Mucosa of descending colon (tissue), 3 donors: ENCODE results near the gene CDHR3. TPM values are rescaled to one million over a fixed set of nuclear protein-coding genes. Genes with fewer than 3 reads are reported as not detected.
"Not testable (repeated sequence)": the region's sequence is repeated elsewhere in the genome, so short reads cannot be mapped to it uniquely, and the experiment has no call there.

ENCODE experiments used
- ATAC-seq: fragments of 200-7000 bp; cut with Tn5 transposase; one replicate; pipeline ENCODE4 v1.9.1; 2020; ENCODE audit warnings: mild to moderate bottlenecking, moderate library complexity
- DNase-seq, 3 donors: peaks; one replicate each; pipeline ENCODE4 v3.0.0-alpha.2; 2020
- H3K36me3 ChIP-seq: fragments of 200-600 bp; one replicate; pipeline ENCODE4 v1.8.0; 2021; ENCODE audit warnings: low read depth, mild to moderate bottlenecking
- H3K4me1 ChIP-seq: fragments of 200-600 bp; one replicate; pipeline ENCODE4 v1.8.0; 2021; ENCODE audit warnings: low read depth, mild to moderate bottlenecking
- H3K4me3 ChIP-seq: fragments of 200-600 bp; one replicate; pipeline ENCODE4 v1.8.0; 2021; ENCODE audit warnings: mild to moderate bottlenecking
- H3K9me3 ChIP-seq: fragments of 200-600 bp; one replicate; pipeline ENCODE4 v1.8.0; 2021; ENCODE audit warnings: mild to moderate bottlenecking
- intact Hi-C, 2 donors: fragments of 100-400 bp; cut with DNase I in 1 of 2; cut with micrococcal nuclease in 1 of 2; formaldehyde crosslinking; loops; one replicate each; pipeline versions ENCODE4 v1.11.0 to v1.11.1; 2022; cut with DNase I, micrococcal nuclease
- total RNA-seq, 3 donors: library from RNA; stranded (reverse); fragmentation: NEBNext Ultra II Directional in 2 of 3; extraction: Animal tissue kit (Norgen Biotek cat#: 25700) in 2 of 3; gene quantifications; one replicate each; pipeline versions ENCODE4 v1.2.1 to v1.2.4, GENCODE V29; 2021 to 2023
- TF ChIP-seq, protein P1 (sequence below): fragments of 200-600 bp; IDR thresholded peaks from one replicate; pipeline ENCODE4 v1.8.0; 2022; ENCODE audit warnings: antibody characterized with exemption, mild to moderate bottlenecking
- donor health status: DM: no; HTN: no; CAD: no; lungs with moderate emphysema.
- donor health status: DM: no; HTN: no; CAD: no.
- donor health status: DM: no; HTN: yes; CAD: no.

Gene CDHR3
- total RNA-seq, 3 donors from 2014 or later: 12.1 to 19.7 (median 18.4) TPM

DNA sequence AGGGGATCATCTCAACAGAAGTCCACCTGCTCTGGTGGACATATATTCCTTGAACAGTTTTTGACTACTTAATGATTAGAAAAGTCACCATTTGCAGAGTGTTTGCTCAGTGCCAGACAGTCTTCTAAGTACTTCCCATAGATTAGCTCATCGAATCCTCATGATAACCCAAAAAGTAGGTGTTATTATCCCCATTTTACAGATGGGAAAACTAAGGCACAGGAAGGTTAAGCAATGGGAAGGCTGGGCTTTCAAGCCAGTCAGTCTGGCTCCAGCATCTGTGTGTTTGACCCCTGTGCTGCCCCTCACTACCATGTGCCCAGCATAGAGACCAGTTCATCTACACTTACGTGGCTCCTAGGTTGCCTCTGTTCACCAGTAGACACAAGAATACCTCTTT, 15.9 kb downstream of the CDHR3 start:
- H3K4me1 ChIP-seq: no peaks in the 10 kb centered on the region
- no peak for DNase-seq
- intact Hi-C loops: no loop called here
- H3K4me3 ChIP-seq: no peak overlapping the region
- TF ChIP-seq, protein P1, sequence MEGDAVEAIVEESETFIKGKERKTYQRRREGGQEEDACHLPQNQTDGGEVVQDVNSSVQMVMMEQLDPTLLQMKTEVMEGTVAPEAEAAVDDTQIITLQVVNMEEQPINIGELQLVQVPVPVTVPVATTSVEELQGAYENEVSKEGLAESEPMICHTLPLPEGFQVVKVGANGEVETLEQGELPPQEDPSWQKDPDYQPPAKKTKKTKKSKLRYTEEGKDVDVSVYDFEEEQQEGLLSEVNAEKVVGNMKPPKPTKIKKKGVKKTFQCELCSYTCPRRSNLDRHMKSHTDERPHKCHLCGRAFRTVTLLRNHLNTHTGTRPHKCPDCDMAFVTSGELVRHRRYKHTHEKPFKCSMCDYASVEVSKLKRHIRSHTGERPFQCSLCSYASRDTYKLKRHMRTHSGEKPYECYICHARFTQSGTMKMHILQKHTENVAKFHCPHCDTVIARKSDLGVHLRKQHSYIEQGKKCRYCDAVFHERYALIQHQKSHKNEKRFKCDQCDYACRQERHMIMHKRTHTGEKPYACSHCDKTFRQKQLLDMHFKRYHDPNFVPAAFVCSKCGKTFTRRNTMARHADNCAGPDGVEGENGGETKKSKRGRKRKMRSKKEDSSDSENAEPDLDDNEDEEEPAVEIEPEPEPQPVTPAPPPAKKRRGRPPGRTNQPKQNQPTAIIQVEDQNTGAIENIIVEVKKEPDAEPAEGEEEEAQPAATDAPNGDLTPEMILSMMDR: no peak
- no peak for ATAC-seq
- no peaks in the 10 kb centered on the region for H3K36me3 ChIP-seq
- no peaks in the 10 kb centered on the region for H3K9me3 ChIP-seq

DNA sequence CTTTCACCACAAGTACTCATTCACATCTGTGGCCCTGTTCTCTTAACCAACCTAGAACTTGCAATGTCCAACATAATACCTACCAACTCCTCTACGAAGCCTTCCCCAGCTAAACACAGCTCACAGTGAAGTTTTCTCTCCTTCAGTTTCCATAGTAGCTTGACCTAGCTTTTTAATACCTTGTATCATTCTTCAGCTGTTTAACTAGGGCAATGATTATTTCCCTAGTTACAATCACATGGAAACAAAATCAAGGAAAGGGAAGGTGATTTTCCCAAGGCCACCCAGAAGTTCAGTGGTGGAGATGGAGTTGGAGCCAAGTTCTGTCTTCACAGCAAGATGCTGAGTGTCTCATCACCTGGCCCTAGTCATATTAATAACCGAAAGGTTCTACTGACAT, 16.3 kb downstream of the CDHR3 start:
- Histone ChIP-seq H3K4me3 (no peak overlapping the region), H3K4me1 (no peaks in the 10 kb centered on the region), H3K36me3 (no peaks in the 10 kb centered on the region), H3K9me3 (no peaks in the 10 kb centered on the region)
- TF ChIP-seq, protein P1: no peak
- intact Hi-C loops: no loop called here
- DNase-seq (no peak), ATAC-seq (no peak)

DNA sequence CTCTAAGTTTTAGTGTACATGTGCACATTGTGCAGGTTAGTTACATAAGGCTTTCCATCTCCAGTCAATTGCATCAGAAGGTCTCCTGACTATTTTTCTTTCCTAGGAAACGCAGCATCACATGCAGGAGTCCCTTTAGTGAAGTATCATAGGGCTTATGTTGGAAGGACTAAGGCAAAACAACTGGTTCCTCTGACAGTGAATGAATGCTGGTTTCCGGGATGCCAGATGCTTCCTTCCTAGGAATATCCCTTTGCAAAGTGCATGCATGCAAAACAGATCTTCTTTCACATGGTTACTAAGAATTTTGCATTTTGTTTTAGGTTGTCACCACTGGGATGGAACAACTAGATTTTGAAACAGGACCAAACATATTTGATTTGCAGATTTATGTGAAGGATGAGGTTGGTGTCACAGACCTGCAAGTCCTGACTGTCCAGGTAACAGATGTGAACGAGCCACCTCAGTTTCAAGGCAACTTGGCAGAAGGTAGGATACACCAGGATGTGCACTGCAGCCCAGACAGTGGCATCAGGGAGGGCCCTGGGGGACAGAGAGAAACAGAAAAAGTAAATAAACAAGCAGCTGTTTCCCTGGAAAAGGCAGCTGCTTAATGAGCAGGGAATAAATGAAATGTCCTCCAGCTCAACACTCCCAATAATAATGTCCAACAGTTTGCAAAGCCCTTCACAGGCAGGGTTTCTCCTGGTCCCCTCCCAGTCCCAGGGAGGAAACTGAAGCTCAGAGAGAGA, 17.8 kb downstream of the CDHR3 start:
- intact Hi-C loops: no loop called here
- H3K4me3 ChIP-seq: no peak overlapping the region
- no peaks in the 10 kb centered on the region for H3K4me1 ChIP-seq
- H3K9me3 ChIP-seq: no peaks in the 10 kb centered on the region
- no peak for ATAC-seq
- no peak for DNase-seq
- no peaks in the 10 kb centered on the region for H3K36me3 ChIP-seq
- TF ChIP-seq, protein P1: no peak

DNA sequence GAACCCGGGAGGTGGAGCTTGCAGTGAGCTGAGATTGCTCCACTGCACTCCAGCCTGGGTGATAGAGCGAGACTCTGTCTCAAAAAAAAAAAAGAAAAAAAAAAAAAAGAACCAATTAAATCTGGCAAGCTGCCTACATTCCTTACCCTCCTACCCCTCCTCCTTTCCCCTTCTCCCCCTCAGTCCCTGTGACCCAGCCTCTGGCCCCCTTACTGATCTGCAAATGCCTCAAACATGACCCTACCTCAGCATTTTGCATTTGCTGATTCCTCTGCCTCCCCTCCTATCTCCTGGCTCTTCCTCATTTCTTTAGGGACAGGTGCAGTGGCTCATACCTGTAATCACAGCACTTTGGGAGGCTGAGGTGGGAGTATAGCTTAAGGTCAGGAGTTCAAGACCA, 19.3 kb downstream of the CDHR3 start:
- ATAC-seq (no peak), DNase-seq (no peak)
- intact Hi-C loops: no loop called here
- Histone ChIP-seq H3K4me1 (no peaks in the 10 kb centered on the region), H3K9me3 (no peaks in the 10 kb centered on the region), H3K4me3 (no peak overlapping the region), H3K36me3 (no peaks in the 10 kb centered on the region)
- TF ChIP-seq, protein P1: no peak

DNA sequence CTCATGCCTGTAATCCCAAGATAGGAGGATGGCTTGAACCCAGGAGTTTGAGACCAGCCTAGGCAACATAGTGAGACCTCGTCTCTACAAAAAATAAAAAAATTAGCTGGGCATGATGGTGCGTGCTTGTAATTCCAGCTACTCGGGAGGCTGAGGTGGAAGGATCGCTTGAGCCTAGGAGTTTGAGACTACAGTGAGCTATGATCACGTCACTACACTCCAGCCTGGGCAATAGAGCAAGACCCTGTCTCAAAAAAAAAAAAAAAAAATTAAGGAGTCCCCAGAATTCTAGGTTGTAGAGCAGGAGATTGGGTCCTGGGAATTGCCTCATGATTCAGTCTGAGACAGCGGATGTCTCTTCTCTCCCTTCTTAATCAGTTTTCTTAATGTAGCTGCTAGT, 21.7 kb downstream of the CDHR3 start:
- intact Hi-C loops, H3K4me1 ChIP-seq, DNase-seq, H3K36me3 ChIP-seq, ATAC-seq, H3K9me3 ChIP-seq, H3K4me3 ChIP-seq: not testable (repeated sequence)

DNA sequence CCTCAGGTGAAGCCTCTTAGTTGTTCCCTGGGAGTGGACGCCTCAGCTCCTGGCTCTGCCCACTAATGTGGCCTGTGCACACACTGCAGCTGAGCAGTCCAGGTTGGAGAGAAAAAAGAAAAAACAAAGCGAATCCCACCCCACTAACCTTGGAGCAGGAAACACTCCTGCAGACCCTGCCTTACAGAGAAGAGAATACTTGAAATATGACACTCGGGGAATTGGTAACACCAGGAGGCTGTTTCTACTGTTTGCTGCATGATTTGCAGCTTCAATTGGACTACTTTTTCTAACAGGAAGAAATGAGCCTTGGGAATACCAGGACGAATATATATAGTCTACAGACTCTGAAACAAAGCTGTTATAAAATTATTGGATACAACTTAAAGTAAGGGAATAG, 22.2 kb downstream of the CDHR3 start:
- TF ChIP-seq, protein P1: no peak
- intact Hi-C loops: no loop called here
- ATAC-seq: no peak

More for the DNA sequence above, 22.2 kb downstream of the CDHR3 start:
- H3K4me3 ChIP-seq: no peak overlapping the region
- no peak for DNase-seq
- no peaks in the 10 kb centered on the region for H3K4me1 ChIP-seq
- no peaks in the 10 kb centered on the region for H3K36me3 ChIP-seq
- H3K9me3 ChIP-seq: no peaks in the 10 kb centered on the region
